HepG2 (cell line): ENCODE measurements around the gene SLC13A1. TPM values are rescaled to one million over a fixed set of nuclear protein-coding genes. Genes with fewer than 3 reads are reported as not detected.

ENCODE experiments used
- ATAC-seq: fragments of 200-7000 bp; cut with Tn5 transposase; 3 replicates; pipeline ENCODE4 v1.9.1; 2020; ENCODE audit warnings: mild to moderate bottlenecking, moderate library complexity
- BruUV-seq: library from RNA; stranded (reverse); fragments of 400-500 nt; replicated peaks from 2 replicates; lab custom pipeline; 2021; lab: Mats Ljungman, UMichigan
- CTCF ChIA-PET: fragments of 300-600 bp; formaldehyde crosslinking; extraction: SDS; loops from one replicate; lab custom pipeline; 2021; ENCODE audit warnings: low total read pairs, inconsistent platforms, low intra/inter-chr PET ratio; lab: Yijun Ruan, JAX
- POLR2A ChIA-PET: fragments of 350-600 bp; sonication (Branson Sonifier 250); formaldehyde crosslinking; loops from one replicate; lab custom pipeline; 2020; ENCODE audit warnings: antibody characterized with exemption, inconsistent platforms; lab: Yijun Ruan, JAX
- DNase-seq: peaks from one replicate; pipeline ENCODE4 v3.0.0-alpha.2; 2015; ENCODE audit warnings: low spot score
- FAIRE-seq: peaks from 3 replicates; lab custom pipeline; 2011; peaks lifted over from hg19 to GRCh38; lab: Jason Lieb, UNC
- H2AFZ ChIP-seq: one replicate; pipeline ENCODE4 v1.6.1; 2011; ENCODE audit warnings: low read length, inconsistent platforms
- H3K27ac ChIP-seq: fragments of 300-600 bp; 3 replicates; pipeline ENCODE4 v1.8.0; 2011; ENCODE audit warnings: mixed run types, mild to moderate bottlenecking, mixed read lengths, low read length, inconsistent platforms; ENCODE audit not compliant: insufficient read depth; ENCODE audit errors: extremely low read length
- H3K27me3 ChIP-seq, 2 experiments: fragments of 200-600 bp in 1 of 2; 2 replicates in 1 of 2; 3 replicates in 1 of 2; pipeline versions ENCODE4 v1.6.0 to v1.8.0; 2011; ENCODE audit warnings: low read length in 2 of 2, mild to moderate bottlenecking in 2 of 2, moderate library complexity in 2 of 2, inconsistent platforms in 1 of 2; ENCODE audit not compliant: insufficient read depth in 2 of 2, control insufficient read depth in 1 of 2
- H3K36me3 ChIP-seq, 2 experiments: fragments of 200-600 bp in 1 of 2; replicated peaks in 1 of 2; 2 replicates in 1 of 2; 3 replicates in 1 of 2; pipeline versions ENCODE4 v1.5.1 to v1.8.0; 2011; ENCODE audit warnings: low read length in 2 of 2, inconsistent platforms in 1 of 2; ENCODE audit not compliant: insufficient read depth in 2 of 2, control insufficient read depth in 1 of 2
- H3K4me1 ChIP-seq: 2 replicates; pipeline ENCODE4 v1.5.1; 2012; ENCODE audit warnings: low read length, inconsistent platforms; ENCODE audit not compliant: insufficient read depth
- H3K4me2 ChIP-seq: 2 replicates; pipeline ENCODE4 v1.6.0; 2011; ENCODE audit warnings: low read depth, low read length, inconsistent platforms
- H3K4me3 ChIP-seq, 3 experiments: fragments of 200-600 bp in 1 of 3; sonication (generic), shearing (Covaris generic) in 1 of 3; replicated peaks in 1 of 3; 2 replicates each; pipeline ENCODE4 v1.5.1; 2011 to 2016; ENCODE audit warnings: low read length in 3 of 3, inconsistent platforms in 2 of 3, low read depth in 2 of 3, mild to moderate bottlenecking in 2 of 3, control low read depth in 1 of 3, mixed read lengths in 1 of 3; ENCODE audit not compliant: insufficient read depth in 1 of 3
- H3K79me2 ChIP-seq: one replicate; pipeline ENCODE4 v1.6.1; 2011; ENCODE audit warnings: low read length, inconsistent platforms; ENCODE audit not compliant: insufficient read depth
- H3K9ac ChIP-seq: 2 replicates; pipeline ENCODE4 v1.6.0; 2011; ENCODE audit warnings: mild to moderate bottlenecking, low read depth, low read length, inconsistent platforms; ENCODE audit not compliant: insufficient read depth
- H3K9me3 ChIP-seq: 2 replicates; pipeline ENCODE4 v1.5.1; 2012; ENCODE audit warnings: mild to moderate bottlenecking, low read length
- H4K20me1 ChIP-seq: 2 replicates; pipeline ENCODE4 v1.6.0; 2011; ENCODE audit warnings: inconsistent platforms, mild to moderate bottlenecking, low read length, moderate library complexity; ENCODE audit not compliant: insufficient read depth
- HDAC2 ChIP-seq: sonication (generic); formaldehyde crosslinking; IDR thresholded peaks from 2 replicates; pipeline ENCODE4 v1.4.0; 2020; ENCODE audit warnings: missing genetic modification reagents
- NFE2L1 ChIP-seq: sonication (generic); formaldehyde crosslinking; IDR thresholded peaks from 2 replicates; pipeline ENCODE4 v1.4.0; 2020; ENCODE audit warnings: missing genetic modification reagents, mild to moderate bottlenecking, borderline replicate concordance
- RBM22 ChIP-seq: fragments of 200-400 bp; formaldehyde crosslinking; optimal IDR thresholded peaks from 2 replicates; pipeline ENCODE3; 2017; ENCODE audit warnings: mild to moderate bottlenecking, low read length, moderate library complexity
- SMAD3 ChIP-seq: sonication (generic); formaldehyde crosslinking; IDR thresholded peaks from 2 replicates; pipeline ENCODE4 v1.4.0; 2020; ENCODE audit warnings: missing genetic modification reagents
- SMC3 ChIP-seq: IDR thresholded peaks from 2 replicates; pipeline ENCODE4 v1.6.1; 2011; ENCODE audit warnings: low read length, improper control_type of control experiment
- TAF15 ChIP-seq: fragments of 200-400 bp; formaldehyde crosslinking; IDR thresholded peaks from one replicate; pipeline ENCODE4 v1.6.1; 2018; ENCODE audit warnings: mild to moderate bottlenecking, low read depth, low read length; ENCODE audit not compliant: poor library complexity, severe bottlenecking
- TERF1 ChIP-seq: sonication (generic); formaldehyde crosslinking; IDR thresholded peaks from 2 replicates; pipeline ENCODE4 v1.8.0; 2022; ENCODE audit warnings: mild to moderate bottlenecking, missing genetic modification reagents, moderate library complexity
- THRA ChIP-seq: sonication (generic); formaldehyde crosslinking; IDR thresholded peaks from 2 replicates; pipeline ENCODE4 v1.4.0; 2020; ENCODE audit warnings: missing genetic modification reagents, borderline replicate concordance
- ZNF17 ChIP-seq: sonication (generic); formaldehyde crosslinking; IDR thresholded peaks from 2 replicates; pipeline ENCODE4 v1.5.0; 2020; ENCODE audit warnings: mild to moderate bottlenecking, missing genetic modification reagents
- ZNF432 ChIP-seq: sonication (generic); formaldehyde crosslinking; IDR thresholded peaks from 2 replicates; pipeline ENCODE4 v1.5.0; 2020; ENCODE audit warnings: missing genetic modification reagents, mild to moderate bottlenecking, borderline replicate concordance
- ZNF570 ChIP-seq: sonication (generic); formaldehyde crosslinking; IDR thresholded peaks from 2 replicates; pipeline ENCODE4 v1.4.0; 2020; ENCODE audit warnings: mild to moderate bottlenecking, missing genetic modification reagents, borderline replicate concordance
- ZNF768 ChIP-seq: sonication (generic); formaldehyde crosslinking; IDR thresholded peaks from 2 replicates; pipeline ENCODE4 v1.4.0; 2020; ENCODE audit warnings: missing genetic modification reagents
- ZNF883 ChIP-seq: sonication (generic); formaldehyde crosslinking; IDR thresholded peaks from 2 replicates; pipeline ENCODE4 v1.5.1; 2020; ENCODE audit warnings: mild to moderate bottlenecking, missing genetic modification reagents; ENCODE audit errors: not compliant biosample characterization
- WGBS: methylation state at CpG from one replicate; pipeline ENCODE4 v1.1.6; 2017; ENCODE audit warnings: low lambda C conversion rate; 5-methylcytosine and 5-hydroxymethylcytosine counted together
- in situ Hi-C: cut with HindIII; loops from 2 replicates; pipeline ENCODE4 v1.10.0; 2017; ENCODE audit warnings: low pct_unique_long_range_greater_than_20kb; ENCODE audit not compliant: extremely low pct_ligation_motif_present
- intact Hi-C: fragments of 100-400 bp; cut with micrococcal nuclease; formaldehyde crosslinking; loops from one replicate; pipeline ENCODE4 v1.10.0; 2022; ENCODE audit not compliant: unreplicated experiment
- polyA plus RNA-seq, 8 experiments: library from polyadenylated mRNA; depleted of rRNA in 3 of 8; stranded (reverse) in 7 of 8; unstranded in 1 of 8; fragments of >200 nt; fragmentation: Illumina TruSeq in 4 of 8; extraction: Trizol in 4 of 8; gene quantifications; 2 replicates each; pipeline versions ENCODE4 v1.2.1 to v1.2.3, GENCODE V29; 2011 to 2016; ENCODE audit warnings: low read depth in 4 of 8, missing spikeins in 1 of 8, mixed read lengths in 1 of 8; ENCODE audit not compliant: insufficient read depth in 1 of 8
- total RNA-seq, 5 experiments: library from RNA; depleted of rRNA; stranded (reverse); fragments of >200 nt; fragmentation: Illumina TruSeq; extraction: Trizol; gene quantifications; 2 replicates each; pipeline ENCODE4 v1.2.3, GENCODE V29; 2016; ENCODE audit warnings: low read depth in 1 of 5
- TF ChIP-seq, protein P1 (sequence below): sonication (generic); formaldehyde crosslinking; IDR thresholded peaks from 2 replicates; pipeline ENCODE4 v1.8.1; 2022; ENCODE audit warnings: low read depth, mild to moderate bottlenecking, missing genetic modification reagents
- TF ChIP-seq, protein P2 (sequence below): sonication (generic); formaldehyde crosslinking; IDR thresholded peaks from 2 replicates; pipeline ENCODE4 v1.4.0; 2020; ENCODE audit warnings: missing genetic modification reagents
- TF ChIP-seq, protein P3 (sequence below): sonication (generic); formaldehyde crosslinking; IDR thresholded peaks from 2 replicates; pipeline ENCODE4 v1.5.0; 2020; ENCODE audit warnings: mild to moderate bottlenecking, missing genetic modification reagents

Gene SLC13A1
- total and polyA plus RNA-seq, 2 of the 13 experiments (the other 11 are each of a cell fraction or from before 2014, with no cell fraction given) = not detected

DNA sequence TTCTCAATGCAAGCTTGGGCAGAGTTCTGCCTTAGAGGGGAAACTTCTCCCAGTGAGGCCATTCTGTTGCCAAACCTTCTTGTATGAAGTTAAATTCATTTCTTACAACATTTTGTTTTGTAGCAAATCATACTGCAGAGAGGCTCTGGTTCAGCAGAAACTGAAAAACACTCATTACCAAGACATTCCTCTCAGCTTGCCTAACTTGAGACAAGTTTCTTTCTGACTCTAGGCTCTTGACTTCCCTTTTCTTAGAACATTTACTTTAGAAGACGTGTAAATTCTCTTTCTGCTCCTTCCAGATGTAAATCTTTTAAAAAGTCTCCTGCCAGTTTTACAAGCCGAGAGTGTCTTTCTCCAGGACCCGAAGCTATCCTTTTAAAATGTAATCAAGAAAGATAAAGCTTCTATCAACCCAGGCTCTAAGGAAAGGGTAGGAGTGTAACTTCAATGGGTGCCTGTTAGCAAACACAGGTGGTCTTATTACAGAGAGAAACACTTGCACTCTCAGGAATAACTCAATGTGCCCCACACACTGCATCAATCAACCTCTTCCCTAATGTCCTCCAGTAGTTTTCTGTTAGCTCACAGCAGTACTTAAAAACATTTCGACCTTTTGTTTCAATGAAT, 123.8 kb downstream of the SLC13A1 start:
- DNase-seq = no peak
- no peaks in the 10 kb centered on the region for H3K27me3 ChIP-seq
- ChIA-PET CTCF (no interaction called here), POLR2A (no interaction called here)
- H3K4me3 ChIP-seq = no peak overlapping the region
- no peak for FAIRE-seq
- no TSS peak for BruUV-seq
- H3K4me1 ChIP-seq = no peaks in the 10 kb centered on the region
- H3K79me2 ChIP-seq = no peaks in the 10 kb centered on the region
- no peak for ATAC-seq
- H2AFZ ChIP-seq = no peak overlapping the region
- H3K36me3 ChIP-seq = no peaks in the 10 kb centered on the region
- 0% methylated on average over 3 of the region's 4 CpGs for WGBS
- TF ChIP-seq RBM22 (no peak), ZNF570 (no peak), THRA (CRISPR knock-in tag) (no peak), TERF1 (CRISPR knock-in tag) (no peak), SMC3 (no peak), ZNF432 (CRISPR knock-in tag) (no peak), ZNF768 (no peak), NFE2L1 (CRISPR knock-in tag) (no peak), HDAC2 (CRISPR knock-in tag) (no peak), TAF15 (no peak), ZNF17 (no peak), ZNF883 (no peak), SMAD3 (CRISPR knock-in tag) (no peak)
- TF ChIP-seq, protein P1, sequence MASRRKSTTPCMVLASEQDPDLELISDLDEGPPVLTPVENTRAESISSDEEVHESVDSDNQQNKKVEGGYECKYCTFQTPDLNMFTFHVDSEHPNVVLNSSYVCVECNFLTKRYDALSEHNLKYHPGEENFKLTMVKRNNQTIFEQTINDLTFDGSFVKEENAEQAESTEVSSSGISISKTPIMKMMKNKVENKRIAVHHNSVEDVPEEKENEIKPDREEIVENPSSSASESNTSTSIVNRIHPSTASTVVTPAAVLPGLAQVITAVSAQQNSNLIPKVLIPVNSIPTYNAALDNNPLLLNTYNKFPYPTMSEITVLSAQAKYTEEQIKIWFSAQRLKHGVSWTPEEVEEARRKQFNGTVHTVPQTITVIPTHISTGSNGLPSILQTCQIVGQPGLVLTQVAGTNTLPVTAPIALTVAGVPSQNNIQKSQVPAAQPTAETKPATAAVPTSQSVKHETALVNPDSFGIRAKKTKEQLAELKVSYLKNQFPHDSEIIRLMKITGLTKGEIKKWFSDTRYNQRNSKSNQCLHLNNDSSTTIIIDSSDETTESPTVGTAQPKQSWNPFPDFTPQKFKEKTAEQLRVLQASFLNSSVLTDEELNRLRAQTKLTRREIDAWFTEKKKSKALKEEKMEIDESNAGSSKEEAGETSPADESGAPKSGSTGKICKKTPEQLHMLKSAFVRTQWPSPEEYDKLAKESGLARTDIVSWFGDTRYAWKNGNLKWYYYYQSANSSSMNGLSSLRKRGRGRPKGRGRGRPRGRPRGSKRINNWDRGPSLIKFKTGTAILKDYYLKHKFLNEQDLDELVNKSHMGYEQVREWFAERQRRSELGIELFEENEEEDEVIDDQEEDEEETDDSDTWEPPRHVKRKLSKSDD = no peak
- TF ChIP-seq, protein P2, sequence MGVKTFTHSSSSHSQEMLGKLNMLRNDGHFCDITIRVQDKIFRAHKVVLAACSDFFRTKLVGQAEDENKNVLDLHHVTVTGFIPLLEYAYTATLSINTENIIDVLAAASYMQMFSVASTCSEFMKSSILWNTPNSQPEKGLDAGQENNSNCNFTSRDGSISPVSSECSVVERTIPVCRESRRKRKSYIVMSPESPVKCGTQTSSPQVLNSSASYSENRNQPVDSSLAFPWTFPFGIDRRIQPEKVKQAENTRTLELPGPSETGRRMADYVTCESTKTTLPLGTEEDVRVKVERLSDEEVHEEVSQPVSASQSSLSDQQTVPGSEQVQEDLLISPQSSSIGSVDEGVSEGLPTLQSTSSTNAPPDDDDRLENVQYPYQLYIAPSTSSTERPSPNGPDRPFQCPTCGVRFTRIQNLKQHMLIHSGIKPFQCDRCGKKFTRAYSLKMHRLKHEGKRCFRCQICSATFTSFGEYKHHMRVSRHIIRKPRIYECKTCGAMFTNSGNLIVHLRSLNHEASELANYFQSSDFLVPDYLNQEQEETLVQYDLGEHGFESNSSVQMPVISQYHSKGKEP (CRISPR knock-in tag) = no peak
- TF ChIP-seq, protein P3, sequence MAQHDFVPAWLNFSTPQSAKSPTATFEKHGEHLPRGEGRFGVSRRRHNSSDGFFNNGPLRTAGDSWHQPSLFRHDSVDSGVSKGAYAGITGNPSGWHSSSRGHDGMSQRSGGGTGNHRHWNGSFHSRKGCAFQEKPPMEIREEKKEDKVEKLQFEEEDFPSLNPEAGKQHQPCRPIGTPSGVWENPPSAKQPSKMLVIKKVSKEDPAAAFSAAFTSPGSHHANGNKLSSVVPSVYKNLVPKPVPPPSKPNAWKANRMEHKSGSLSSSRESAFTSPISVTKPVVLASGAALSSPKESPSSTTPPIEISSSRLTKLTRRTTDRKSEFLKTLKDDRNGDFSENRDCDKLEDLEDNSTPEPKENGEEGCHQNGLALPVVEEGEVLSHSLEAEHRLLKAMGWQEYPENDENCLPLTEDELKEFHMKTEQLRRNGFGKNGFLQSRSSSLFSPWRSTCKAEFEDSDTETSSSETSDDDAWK = no peak
- in situ Hi-C loops (no loop called here), intact Hi-C loops (no loop called here)
- H3K4me2 ChIP-seq = no peak overlapping the region
- no peaks in the 10 kb centered on the region for H3K9me3 ChIP-seq
- no peak overlapping the region for H3K27ac ChIP-seq
- H4K20me1 ChIP-seq = no peaks in the 10 kb centered on the region
- H3K9ac ChIP-seq = no peak overlapping the region
